H1 (cell line): Measurements from ENCODE around the gene APOC3. TPM values are rescaled to one million over a fixed set of nuclear protein-coding genes. Genes with fewer than 3 reads are reported as not detected.

ENCODE experiments used
- CTCF ChIA-PET: fragments of 300-600 bp; sonication (Branson Sonifier 250); formaldehyde crosslinking; loops from one replicate; lab custom pipeline; 2021; ENCODE audit not compliant: partially characterized antibody; lab: Charles Lee
- POLR2A ChIA-PET: fragments of 300-600 bp; sonication (Branson Sonifier 250); formaldehyde crosslinking; loops from one replicate; lab custom pipeline; 2021; ENCODE audit warnings: inconsistent platforms; ENCODE audit not compliant: partially characterized antibody; lab: Charles Lee
- DNase-seq, 2 experiments: peaks; one replicate each; pipeline versions ENCODE4 v3.0.0 to v3.0.0-alpha.2; 2010 to 2022; ENCODE audit warnings: low spot score in 2 of 2, low read depth in 1 of 2, mixed read lengths in 1 of 2
- FAIRE-seq: peaks from 2 replicates; lab custom pipeline; 2011; peaks lifted over from hg19 to GRCh38; lab: Jason Lieb, UNC
- H2AFZ ChIP-seq: 2 replicates; pipeline ENCODE4 v1.8.1; 2012; ENCODE audit warnings: low read length, inconsistent platforms
- H2AK5ac ChIP-seq: 2 replicates; pipeline ENCODE4 v1.6.1; 2013; ENCODE audit warnings: low read depth, low read length
- H2BK120ac ChIP-seq: replicated peaks from 2 replicates; pipeline ENCODE3; 2013; ENCODE audit warnings: low read depth, low read length, inconsistent platforms
- H2BK12ac ChIP-seq: 2 replicates; pipeline ENCODE4 v1.6.1; 2013; ENCODE audit warnings: low read depth, low read length
- H2BK15ac ChIP-seq: 2 replicates; pipeline ENCODE4 v1.6.1; 2013; ENCODE audit warnings: low read length
- H2BK20ac ChIP-seq: 2 replicates; pipeline ENCODE4 v1.6.1; 2013; ENCODE audit warnings: low read length
- H2BK5ac ChIP-seq: 2 replicates; pipeline ENCODE4 v1.6.1; 2013; ENCODE audit warnings: low read depth, low read length
- H3K14ac ChIP-seq: 2 replicates; pipeline ENCODE4 v1.6.1; 2013; ENCODE audit warnings: inconsistent platforms; ENCODE audit not compliant: insufficient read length
- H3K18ac ChIP-seq: 2 replicates; pipeline ENCODE4 v1.6.1; 2013; ENCODE audit warnings: low read length; ENCODE audit errors: extremely low read depth
- H3K23ac ChIP-seq: 2 replicates; pipeline ENCODE4 v1.6.1; 2013; ENCODE audit warnings: inconsistent platforms; ENCODE audit not compliant: insufficient read length
- H3K23me2 ChIP-seq: 2 replicates; pipeline ENCODE4 v1.6.1; 2013; ENCODE audit warnings: low read depth, low read length
- H3K27ac ChIP-seq: 2 replicates; pipeline ENCODE4 v1.6.1; 2011; ENCODE audit warnings: low read depth, low read length, inconsistent platforms
- H3K27me3 ChIP-seq, 4 experiments: replicated peaks in 1 of 4; 1 replicate in 1 of 4; 2 replicates in 3 of 4; pipeline versions ENCODE4 v1.6.1 to v1.8.1; 2011 to 2013; ENCODE audit warnings: low read length in 3 of 4, mild to moderate bottlenecking in 3 of 4, inconsistent platforms in 2 of 4, mixed read lengths in 2 of 4, moderate library complexity in 1 of 4; ENCODE audit not compliant: control insufficient read depth in 3 of 4, insufficient read depth in 3 of 4; ENCODE audit errors: extremely low read depth in 1 of 4
- H3K36me3 ChIP-seq, 4 experiments: 2 replicates each; pipeline versions ENCODE4 v1.6.1 to v1.8.1; 2011 to 2013; ENCODE audit warnings: mild to moderate bottlenecking in 4 of 4, low read length in 3 of 4, moderate library complexity in 2 of 4, control low read depth in 1 of 4, inconsistent platforms in 1 of 4; ENCODE audit not compliant: insufficient read depth in 4 of 4, control insufficient read depth in 2 of 4
- H3K4ac ChIP-seq: replicated peaks from 2 replicates; pipeline ENCODE3; 2013; ENCODE audit warnings: low read length, low read depth, mixed read lengths, inconsistent platforms; ENCODE audit not compliant: insufficient read length
- H3K4me1 ChIP-seq, 4 experiments: replicated peaks in 1 of 4; 1 replicate in 1 of 4; 2 replicates in 3 of 4; pipeline versions ENCODE4 v1.6.1 to v1.8.1; 2011 to 2013; ENCODE audit warnings: low read length in 3 of 4, inconsistent platforms in 2 of 4, mixed read lengths in 1 of 4; ENCODE audit not compliant: insufficient read depth in 4 of 4, control insufficient read depth in 3 of 4
- H3K4me2 ChIP-seq, 2 experiments: 2 replicates each; pipeline versions ENCODE4 v1.6.1 to v1.8.1; 2011 to 2013; ENCODE audit warnings: low read depth in 2 of 2, low read length in 2 of 2, control low read depth in 1 of 2, inconsistent platforms in 1 of 2, mild to moderate bottlenecking in 1 of 2; ENCODE audit not compliant: insufficient read depth in 1 of 2
- H3K4me3 ChIP-seq, 4 experiments: fragments of 200-600, 300-600 bp in 1 of 4; sonication (generic), shearing (Covaris generic), sonication (Bioruptor Twin) in 1 of 4; 2 replicates each; pipeline versions ENCODE4 v1.5.1 to v1.8.1; 2011 to 2016; ENCODE audit warnings: low read length in 4 of 4, low read depth in 3 of 4, control low read depth in 2 of 4, inconsistent platforms in 2 of 4, mild to moderate bottlenecking in 2 of 4, mixed read lengths in 1 of 4, moderate library complexity in 1 of 4; ENCODE audit not compliant: insufficient read depth in 2 of 4; ENCODE audit errors: extremely low read depth in 1 of 4
- H3K56ac ChIP-seq: replicated peaks from 2 replicates; pipeline ENCODE3; 2013; ENCODE audit warnings: low read depth, mild to moderate bottlenecking, mixed read lengths, low read length, inconsistent platforms; ENCODE audit not compliant: insufficient read length
- H3K79me1 ChIP-seq: 2 replicates; pipeline ENCODE4 v1.6.1; 2013; ENCODE audit warnings: low read depth, low read length, control low read depth
- H3K79me2 ChIP-seq, 2 experiments: 2 replicates each; pipeline versions ENCODE4 v1.6.1 to v1.8.1; 2012 to 2013; ENCODE audit warnings: low read length in 2 of 2, mild to moderate bottlenecking in 2 of 2, inconsistent platforms in 1 of 2; ENCODE audit not compliant: insufficient read depth in 2 of 2, control insufficient read depth in 1 of 2
- H3K9ac ChIP-seq, 4 experiments: replicated peaks in 1 of 4; 1 replicate in 1 of 4; 2 replicates in 3 of 4; pipeline versions ENCODE4 v1.6.1 to v1.8.1; 2011 to 2013; ENCODE audit warnings: low read depth in 3 of 4, low read length in 3 of 4, control low read depth in 2 of 4, mild to moderate bottlenecking in 2 of 4, moderate library complexity in 2 of 4, inconsistent platforms in 1 of 4; ENCODE audit errors: extremely low read depth in 1 of 4
- H3K9me3 ChIP-seq, 2 experiments: 2 replicates each; pipeline versions ENCODE4 v1.6.1 to v1.8.1; 2012 to 2013; ENCODE audit warnings: mild to moderate bottlenecking in 2 of 2, moderate library complexity in 2 of 2, control low read depth in 1 of 2, inconsistent platforms in 1 of 2, low read depth in 1 of 2, low read length in 1 of 2, mixed read lengths in 1 of 2; ENCODE audit not compliant: insufficient read depth in 2 of 2
- H4K20me1 ChIP-seq, 2 experiments: replicated peaks in 1 of 2; 2 replicates each; pipeline versions ENCODE3 to v1.8.1; 2011 to 2013; ENCODE audit warnings: inconsistent platforms in 2 of 2, low read length in 2 of 2, mild to moderate bottlenecking in 1 of 2; ENCODE audit not compliant: insufficient read depth in 2 of 2, control insufficient read depth in 1 of 2
- H4K5ac ChIP-seq: 2 replicates; pipeline ENCODE4 v1.6.1; 2013; ENCODE audit warnings: low read length, low read depth, mixed read lengths, inconsistent platforms; ENCODE audit not compliant: insufficient read length
- H4K8ac ChIP-seq: 2 replicates; pipeline ENCODE4 v1.8.0; 2013; ENCODE audit warnings: mild to moderate bottlenecking, moderate library complexity, low read length, inconsistent platforms; ENCODE audit not compliant: insufficient read depth; ENCODE audit errors: extremely low read depth
- H4K91ac ChIP-seq: replicated peaks from 2 replicates; pipeline ENCODE3; 2013; ENCODE audit warnings: low read length, mixed read lengths, inconsistent platforms; ENCODE audit not compliant: insufficient read length
- EP300 ChIP-seq, 2 experiments: IDR thresholded peaks; 1 replicate in 1 of 2; 2 replicates in 1 of 2; pipeline ENCODE4 v1.6.1; 2011 to 2012; ENCODE audit warnings: low read depth in 2 of 2, low read length in 2 of 2, mild to moderate bottlenecking in 2 of 2, borderline replicate concordance in 1 of 2, inconsistent platforms in 1 of 2, moderate library complexity in 1 of 2
- EZH2 ChIP-seq: fragments of 200-600 bp; sonication (generic); IDR thresholded peaks from 2 replicates; pipeline ENCODE4 v1.7.1; 2012; ENCODE audit warnings: low read depth, mild to moderate bottlenecking, moderate library complexity, low read length, inconsistent platforms; ENCODE audit not compliant: severe bottlenecking
- KDM4A ChIP-seq: IDR thresholded peaks from one replicate; pipeline ENCODE4 v1.7.1; 2012; ENCODE audit warnings: low read depth, mild to moderate bottlenecking, moderate library complexity, low read length, inconsistent platforms; ENCODE audit not compliant: severe bottlenecking
- RNF2 ChIP-seq: fragments of 200-900, 300-1000 bp; sonication (generic); IDR thresholded peaks from 2 replicates; pipeline ENCODE4 v1.7.1; 2016; ENCODE audit warnings: borderline replicate concordance, low read depth, mild to moderate bottlenecking, antibody characterized with exemption, low read length; ENCODE audit not compliant: poor library complexity, severe bottlenecking; ENCODE audit errors: missing control alignments
- SRF ChIP-seq: IDR thresholded peaks from 2 replicates; pipeline ENCODE4 v1.6.1; 2011; ENCODE audit warnings: mild to moderate bottlenecking, low read depth, low read length, moderate library complexity
- TAF7 ChIP-seq: optimal IDR thresholded peaks from 2 replicates; pipeline ENCODE3; 2011; ENCODE audit warnings: low read depth, mild to moderate bottlenecking, inconsistent platforms, low read length, moderate library complexity, borderline replicate concordance
- whole genome bisulfite sequencing, 2 experiments: shearing (Covaris generic) in 1 of 2; methylation state at CpG; one replicate each; pipeline versions ENCODE4 v1.1.6 to v1.1.7; 2013 to 2015; ENCODE audit warnings: low lambda C conversion rate in 2 of 2, mixed read lengths in 2 of 2, inconsistent platforms in 1 of 2, low coverage in 1 of 2, missing lambda C conversion rate in 1 of 2; ENCODE audit not compliant: insufficient replicate concordance in 2 of 2, insufficient coverage in 1 of 2, insufficient read length in 1 of 2; ENCODE audit errors: extremely low coverage in 1 of 2, missing lambda C conversion rate in 1 of 2; 5-methylcytosine and 5-hydroxymethylcytosine counted together
- polyA plus RNA-seq, 7 experiments: library from polyadenylated mRNA; depleted of rRNA in 3 of 7; stranded (reverse) in 5 of 7; unstranded in 2 of 7; fragments of >200 nt in 5 of 7; fragments of 200-250 nt in 2 of 7; gene quantifications; 1 replicate in 5 of 7; 2 replicates in 1 of 7; 4 replicates in 1 of 7; pipeline versions ENCODE4 v1.2.1 to v1.2.3, GENCODE V29; 2011 to 2013; ENCODE audit warnings: missing spikeins in 2 of 7, mixed read lengths in 2 of 7
- total RNA-seq: library from RNA; stranded (reverse); fragmentation: NEBNext Ultra II Directional; extraction: Animal tissue kit (Norgen Biotek cat#: 25700); gene quantifications from 2 replicates; pipeline ENCODE4 v1.2.1, GENCODE V29; 2021
- TF ChIP-seq, protein P1 (sequence below): IDR thresholded peaks from 2 replicates; pipeline ENCODE4 v1.6.1; 2012; ENCODE audit warnings: inconsistent platforms
- TF ChIP-seq, protein P2 (sequence below): IDR thresholded peaks from 2 replicates; pipeline ENCODE4 v1.6.1; 2011; ENCODE audit warnings: low read depth, mild to moderate bottlenecking, low read length; ENCODE audit not compliant: insufficient read depth
- TF ChIP-seq, protein P3 (sequence below), 3 experiments: IDR thresholded peaks; 1 replicate in 2 of 3; 2 replicates in 1 of 3; pipeline versions ENCODE4 v1.5.1 to v1.6.1; 2011; ENCODE audit warnings: low read length in 3 of 3, mild to moderate bottlenecking in 3 of 3, inconsistent platforms in 2 of 3, low read depth in 1 of 3, moderate library complexity in 1 of 3; ENCODE audit not compliant: insufficient read depth in 1 of 3; ENCODE audit errors: control extremely low read depth in 1 of 3

APOC3 gene
- total and polyA plus RNA-seq, 2 of the 8 experiments (the other 6 are each of a cell fraction or from before 2014, with no cell fraction given), result not detected

DNA sequence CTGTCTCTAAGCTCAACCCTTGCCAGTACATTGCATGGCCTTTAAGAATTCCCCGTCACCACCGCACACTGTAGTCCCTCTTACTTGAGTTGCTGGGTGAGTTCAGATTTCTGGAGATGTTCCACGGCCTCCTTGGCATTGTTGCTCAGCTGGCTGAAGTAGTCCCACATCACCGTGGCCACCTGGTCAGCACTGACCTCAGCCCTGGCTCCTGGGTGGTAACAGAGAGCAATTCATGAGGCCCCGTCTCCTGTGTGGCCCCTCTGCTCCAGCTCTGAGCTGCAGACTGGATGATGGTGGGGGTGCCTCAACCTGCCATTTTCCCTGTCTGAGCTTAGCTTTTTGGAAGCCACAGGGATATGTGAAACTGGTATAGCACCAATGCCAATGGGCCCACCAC lies 7.1 kb upstream of the APOC3 start:
- Histone ChIP-seq H3K56ac (no peak overlapping the region), H4K20me1 (no peaks in the 10 kb centered on the region), H3K36me3 (no peaks in the 10 kb centered on the region), H3K9me3 (no peaks in the 10 kb centered on the region), H2BK12ac (no peak overlapping the region), H3K27me3 (no peaks in the 10 kb centered on the region), H3K9ac (no peak overlapping the region), H3K4me1 (no peaks in the 10 kb centered on the region), H3K4me3 (no peak overlapping the region), H4K8ac (no peak overlapping the region; the same call in 1 of the 2 replicates), H3K79me2 (no peaks in the 10 kb centered on the region), H3K23me2 (no peaks in the 10 kb centered on the region), H3K18ac (no peak overlapping the region), H3K4ac (no peak overlapping the region), H3K79me1 (no peaks in the 10 kb centered on the region), H2BK120ac (no peak overlapping the region), H2BK5ac (no peak overlapping the region), H3K4me2 (no peak overlapping the region), H4K5ac (no peak overlapping the region), H3K14ac (no peak overlapping the region), H2BK20ac (no peak overlapping the region), H4K91ac (no peak overlapping the region), H3K27ac (no peak overlapping the region), H3K23ac (no peak overlapping the region), H2AFZ (no peak overlapping the region), H2AK5ac (no peak overlapping the region), H2BK15ac (no peak overlapping the region)
- ChIA-PET POLR2A (no interaction called here), CTCF (interaction anchor here (0.6 to 6.9 kb wide), 8 partner anchors 9 to 283 kb away, joined by 3 to 60 read pairs (median 5); partner anchors contain the start of genes APOA1, APOA5 and ZPR1)
- no peak for FAIRE-seq
- 75% methylated on average over 5 of the region's 5 CpGs; no CpG with 5 or more reads in 1 of the 2 experiments for WGBS, 2 experiments
- no peak for DNase-seq
- TF ChIP-seq TAF7 (no peak), SRF (no peak), EZH2 (no peak), EP300 (IDR thresholded peaks at IDR 0.05; ENCODE audit: borderline replicate concordance in 1 of 2, low read depth in 2 of 2, low read length in 2 of 2) (no peak), RNF2 (no peak), KDM4A (no peak)
- TF ChIP-seq, protein P1, sequence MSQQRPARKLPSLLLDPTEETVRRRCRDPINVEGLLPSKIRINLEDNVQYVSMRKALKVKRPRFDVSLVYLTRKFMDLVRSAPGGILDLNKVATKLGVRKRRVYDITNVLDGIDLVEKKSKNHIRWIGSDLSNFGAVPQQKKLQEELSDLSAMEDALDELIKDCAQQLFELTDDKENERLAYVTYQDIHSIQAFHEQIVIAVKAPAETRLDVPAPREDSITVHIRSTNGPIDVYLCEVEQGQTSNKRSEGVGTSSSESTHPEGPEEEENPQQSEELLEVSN, result no peak
- TF ChIP-seq, protein P2, sequence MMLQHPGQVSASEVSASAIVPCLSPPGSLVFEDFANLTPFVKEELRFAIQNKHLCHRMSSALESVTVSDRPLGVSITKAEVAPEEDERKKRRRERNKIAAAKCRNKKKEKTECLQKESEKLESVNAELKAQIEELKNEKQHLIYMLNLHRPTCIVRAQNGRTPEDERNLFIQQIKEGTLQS, result no peak
- TF ChIP-seq, protein P3, sequence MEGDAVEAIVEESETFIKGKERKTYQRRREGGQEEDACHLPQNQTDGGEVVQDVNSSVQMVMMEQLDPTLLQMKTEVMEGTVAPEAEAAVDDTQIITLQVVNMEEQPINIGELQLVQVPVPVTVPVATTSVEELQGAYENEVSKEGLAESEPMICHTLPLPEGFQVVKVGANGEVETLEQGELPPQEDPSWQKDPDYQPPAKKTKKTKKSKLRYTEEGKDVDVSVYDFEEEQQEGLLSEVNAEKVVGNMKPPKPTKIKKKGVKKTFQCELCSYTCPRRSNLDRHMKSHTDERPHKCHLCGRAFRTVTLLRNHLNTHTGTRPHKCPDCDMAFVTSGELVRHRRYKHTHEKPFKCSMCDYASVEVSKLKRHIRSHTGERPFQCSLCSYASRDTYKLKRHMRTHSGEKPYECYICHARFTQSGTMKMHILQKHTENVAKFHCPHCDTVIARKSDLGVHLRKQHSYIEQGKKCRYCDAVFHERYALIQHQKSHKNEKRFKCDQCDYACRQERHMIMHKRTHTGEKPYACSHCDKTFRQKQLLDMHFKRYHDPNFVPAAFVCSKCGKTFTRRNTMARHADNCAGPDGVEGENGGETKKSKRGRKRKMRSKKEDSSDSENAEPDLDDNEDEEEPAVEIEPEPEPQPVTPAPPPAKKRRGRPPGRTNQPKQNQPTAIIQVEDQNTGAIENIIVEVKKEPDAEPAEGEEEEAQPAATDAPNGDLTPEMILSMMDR (IDR thresholded peaks at IDR 0.05; ENCODE audit: control extremely low read depth in 1 of 3, insufficient read depth in 1 of 3, low read depth in 1 of 3, low read length in 3 of 3), result no peak
